Measurements from ENCODE around the gene MMP15.

The MMP15 gene

DNA sequence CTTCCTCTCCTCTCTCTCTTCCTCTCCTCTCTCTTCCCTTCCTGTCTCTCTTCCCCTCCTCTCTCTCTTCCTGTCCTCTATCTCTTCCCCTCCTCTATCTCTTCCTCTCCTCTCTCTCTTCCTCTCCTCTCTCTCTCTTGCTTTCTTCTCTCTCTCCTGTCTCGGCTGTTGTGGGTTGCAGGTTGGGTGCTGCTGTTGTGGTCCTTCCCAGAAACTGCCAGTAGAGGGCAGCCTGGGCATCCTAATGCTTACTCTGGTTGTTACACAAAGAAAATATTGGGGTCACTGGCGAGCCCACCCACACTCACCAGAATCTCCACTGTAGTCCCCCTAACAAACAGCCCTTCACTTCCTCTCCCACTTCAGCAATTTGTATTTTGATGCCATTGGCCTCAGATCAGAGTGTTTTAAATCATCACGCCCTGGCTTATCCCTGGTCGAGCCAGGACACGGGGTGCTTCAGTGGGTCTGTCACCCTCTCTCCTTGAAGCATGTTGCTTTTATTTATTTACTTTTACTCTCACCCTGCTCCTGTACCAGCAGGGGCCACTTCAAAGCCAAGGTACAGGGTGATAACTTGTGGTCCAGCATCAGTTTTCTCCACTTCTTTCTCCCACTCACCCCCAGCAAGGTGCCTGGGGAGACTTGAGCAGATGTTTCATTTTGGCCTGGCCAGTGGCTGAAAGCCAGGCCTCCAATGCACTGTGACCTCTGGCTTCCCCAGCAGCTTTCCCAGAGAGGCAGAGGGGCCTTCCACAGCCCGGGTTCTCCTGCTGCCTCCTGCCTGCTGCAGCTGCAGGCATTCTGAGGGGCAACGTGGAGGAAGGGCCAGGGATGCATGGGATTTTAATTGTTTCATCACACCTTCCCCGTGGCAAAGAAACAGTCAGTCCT lies 4.7 kb upstream of the MMP15 start:
- DNase-seq, result peak in 3 of 4 experiments; percentile 24 to 49 (median 38)

DNA sequence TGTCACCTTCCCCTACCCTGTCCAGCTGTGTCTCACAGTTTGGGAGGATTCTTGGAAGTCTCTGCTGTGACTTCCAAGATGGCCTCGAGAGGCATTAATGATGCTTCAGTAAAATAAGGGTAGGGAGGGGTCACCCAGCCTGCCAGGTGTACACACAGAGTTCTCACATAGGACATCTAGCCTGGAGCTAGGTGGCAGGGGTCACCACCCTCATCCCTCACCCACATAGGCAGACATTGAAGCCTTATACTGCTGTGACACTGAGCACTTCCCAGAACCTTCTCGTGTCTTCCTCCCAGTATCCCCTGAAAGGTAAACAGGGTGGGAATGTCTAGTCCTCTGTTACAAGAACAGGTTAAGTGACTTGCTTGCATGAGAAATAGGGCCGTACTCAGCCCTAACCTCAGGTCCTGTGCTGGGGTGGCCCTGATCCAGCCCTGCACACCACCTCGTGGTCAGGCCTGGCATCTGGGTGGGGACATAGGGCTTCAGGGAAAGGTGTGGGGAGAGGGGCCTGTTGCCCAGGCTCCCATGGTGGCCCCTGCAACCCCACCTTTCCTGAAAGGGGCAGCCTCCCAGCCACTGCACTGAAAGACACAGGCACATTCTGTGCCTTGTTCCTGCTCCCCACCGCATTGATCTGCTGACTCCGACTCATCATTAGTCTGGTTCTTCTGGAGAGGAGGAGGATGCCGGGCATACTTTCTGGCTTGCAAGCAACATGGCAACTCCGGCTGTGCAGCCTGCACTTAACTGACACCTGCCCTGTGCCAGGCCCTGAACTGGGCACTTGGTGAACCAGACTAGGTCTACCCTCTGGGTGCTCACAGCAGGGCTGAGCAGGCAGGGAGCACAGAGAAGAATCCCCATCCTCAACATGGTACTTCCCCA lies 3.6 kb upstream of the MMP15 start:
- no peak for DNase-seq

DNA sequence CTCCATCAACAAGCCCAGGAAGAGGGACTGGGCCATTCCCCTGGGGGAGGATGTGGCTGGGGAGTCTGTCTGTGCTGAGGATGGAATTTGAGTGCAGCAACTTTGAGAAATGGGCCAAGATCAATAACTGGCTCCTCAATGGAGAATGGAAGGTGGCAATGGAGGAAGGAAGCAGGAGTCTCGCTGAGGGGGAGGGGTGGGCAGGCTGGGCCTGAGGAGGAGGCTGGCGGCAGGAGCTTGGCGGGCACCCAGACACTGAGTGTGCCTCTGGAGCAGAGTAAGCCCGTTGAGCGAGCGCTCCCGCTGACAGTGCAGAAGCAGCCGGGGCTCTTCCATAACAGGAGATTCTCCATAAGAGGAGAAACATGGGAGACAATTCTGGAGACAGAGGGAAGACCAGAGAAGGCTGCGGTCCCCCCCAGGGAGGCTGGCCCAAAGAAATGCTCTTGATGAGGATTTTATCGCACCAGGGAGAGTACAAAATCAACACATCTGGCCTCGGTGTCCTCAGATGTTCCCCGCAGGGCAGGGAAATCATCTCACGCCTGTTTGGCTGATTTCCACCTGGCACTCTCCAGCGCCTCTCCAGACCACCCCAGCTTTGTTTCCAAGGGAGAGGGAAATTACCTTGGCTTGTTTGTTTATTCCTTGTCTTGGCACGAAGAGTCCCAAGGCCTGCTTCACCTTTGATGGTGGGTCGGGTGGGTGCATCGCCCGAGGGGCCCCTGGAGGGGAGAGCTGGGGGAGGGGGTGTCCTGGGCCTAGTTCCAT lies 2.8 kb upstream of the MMP15 start:
- DNase-seq, result no peak

DNA sequence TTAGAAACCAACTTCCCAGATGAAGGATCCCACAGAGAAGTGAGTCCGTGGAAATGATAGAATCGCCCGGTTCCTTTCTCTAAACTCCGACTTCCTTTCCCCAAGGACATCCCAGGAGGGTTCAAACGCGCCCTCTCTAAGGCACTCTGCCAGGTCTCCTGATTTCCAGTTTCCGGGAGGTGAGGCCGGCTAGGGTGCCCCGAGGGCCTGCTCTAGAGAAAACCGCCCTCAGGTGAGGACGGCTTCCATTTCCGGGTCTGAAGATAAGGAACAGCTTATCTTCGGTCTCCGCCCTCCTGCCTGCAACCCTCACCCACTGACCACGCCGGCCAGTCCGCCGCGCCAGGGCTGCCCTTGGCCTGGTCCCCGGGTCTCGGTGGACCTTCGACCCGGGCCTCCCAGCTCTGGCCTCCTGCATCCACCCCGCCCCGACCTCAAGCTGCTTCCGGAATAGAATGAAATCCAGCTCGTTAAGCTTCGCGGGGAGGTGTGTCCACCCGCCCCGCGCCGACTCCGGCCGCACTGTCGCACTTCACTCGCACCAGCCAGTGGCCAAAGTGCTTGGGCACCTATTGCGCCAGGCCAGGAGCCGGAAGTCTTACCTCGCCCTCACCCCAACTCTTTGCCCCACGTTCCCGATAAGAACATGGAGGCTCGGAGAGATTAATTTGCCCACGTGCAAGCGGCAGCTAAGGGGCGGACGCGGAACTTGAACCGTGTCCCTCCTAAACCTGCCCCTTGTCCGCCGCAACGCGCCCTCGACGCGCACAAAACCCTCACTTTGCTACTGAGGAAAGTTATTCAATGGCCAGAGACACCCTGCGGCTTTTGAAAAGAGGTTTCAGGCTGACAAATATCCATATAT lies 836 bp upstream of the MMP15 start:
- no peak for DNase-seq

DNA sequence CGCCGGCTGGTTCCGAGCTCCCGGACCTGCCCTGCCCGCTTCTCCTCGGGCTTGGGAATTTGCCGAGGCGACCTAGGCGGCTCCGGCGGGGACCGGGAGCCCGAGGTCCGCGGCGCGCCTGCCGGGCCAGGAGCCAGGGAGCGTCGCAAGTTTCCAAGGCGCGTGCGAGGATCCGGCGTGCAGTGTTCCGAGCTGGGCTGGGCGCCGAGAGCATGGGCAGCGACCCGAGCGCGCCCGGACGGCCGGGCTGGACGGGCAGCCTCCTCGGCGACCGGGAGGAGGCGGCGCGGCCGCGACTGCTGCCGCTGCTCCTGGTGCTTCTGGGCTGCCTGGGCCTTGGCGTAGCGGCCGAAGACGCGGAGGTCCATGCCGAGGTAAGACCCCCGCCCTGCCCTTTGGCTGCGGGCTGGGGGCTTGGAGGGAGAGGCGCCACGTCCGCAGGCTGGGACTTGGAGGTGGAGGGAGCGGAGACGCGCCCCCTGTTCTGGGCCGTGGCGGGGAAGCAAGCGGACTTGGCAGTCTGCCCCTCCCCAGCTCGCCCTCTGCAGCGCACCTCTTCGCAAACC lies 668 bp downstream of the MMP15 start:
- DNase-seq, result no peak

DNA sequence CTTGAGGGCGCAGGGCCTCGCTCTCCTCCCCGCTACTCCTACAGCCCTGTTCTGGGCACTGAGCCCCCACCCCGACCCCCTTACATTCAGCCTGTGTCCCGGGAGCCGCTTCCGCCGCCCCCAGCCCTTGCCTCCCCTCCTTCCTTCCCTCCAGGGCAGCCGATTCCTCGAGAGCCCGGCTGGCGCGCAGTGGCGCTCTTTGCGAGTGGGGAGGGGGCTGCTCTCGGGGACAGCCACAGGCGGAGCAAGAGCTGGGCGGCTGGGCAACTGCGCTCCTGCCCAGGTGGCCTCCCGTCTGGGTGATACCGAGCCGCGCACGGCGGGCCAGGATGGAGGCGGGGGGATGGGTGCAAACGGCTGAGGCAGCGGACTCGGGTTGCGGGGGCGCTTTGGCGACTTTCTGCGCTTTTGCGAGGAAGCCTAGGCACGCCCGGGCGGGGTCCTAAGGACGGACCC lies 1.2 kb downstream of the MMP15 start:
- DNase-seq, result no peak

DNA sequence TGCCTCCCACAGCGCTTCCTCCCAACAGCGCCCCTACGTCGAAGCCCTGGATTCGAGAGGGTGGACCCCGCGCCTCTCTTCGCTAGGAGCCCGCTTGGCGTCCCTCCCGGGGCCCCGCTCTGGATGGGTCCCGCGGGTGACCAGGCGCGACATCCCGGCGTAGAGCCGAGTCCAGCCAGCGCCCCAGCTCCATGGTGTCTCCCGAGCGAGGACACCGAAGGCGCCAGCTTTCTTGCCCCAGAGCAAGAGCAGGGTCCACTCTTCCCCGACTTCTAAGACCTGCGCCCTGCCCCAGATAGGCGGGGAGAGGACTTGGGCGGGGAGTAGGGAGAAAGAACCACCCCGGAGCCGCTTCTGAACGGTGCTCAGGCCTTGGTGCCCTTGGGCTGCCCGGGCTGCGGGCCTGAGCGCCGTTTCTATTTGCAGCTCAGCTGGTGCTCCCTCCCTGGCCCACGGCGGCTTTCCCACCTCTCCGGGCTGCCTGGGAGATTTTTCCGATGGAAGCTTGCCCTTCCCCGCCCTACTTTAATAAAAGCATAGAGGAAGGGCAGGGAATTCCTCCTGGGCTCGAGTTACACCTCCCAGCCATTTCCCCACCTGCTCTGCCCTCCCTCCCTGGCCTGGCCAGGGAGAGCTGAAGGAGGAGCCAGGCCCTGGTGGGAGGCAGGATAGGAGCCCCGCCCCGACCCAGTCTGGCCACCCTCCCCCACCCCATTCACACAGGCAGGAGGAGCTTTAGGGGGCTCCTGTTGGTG lies 1.8 kb downstream of the MMP15 start:
- no peak for DNase-seq

DNA sequence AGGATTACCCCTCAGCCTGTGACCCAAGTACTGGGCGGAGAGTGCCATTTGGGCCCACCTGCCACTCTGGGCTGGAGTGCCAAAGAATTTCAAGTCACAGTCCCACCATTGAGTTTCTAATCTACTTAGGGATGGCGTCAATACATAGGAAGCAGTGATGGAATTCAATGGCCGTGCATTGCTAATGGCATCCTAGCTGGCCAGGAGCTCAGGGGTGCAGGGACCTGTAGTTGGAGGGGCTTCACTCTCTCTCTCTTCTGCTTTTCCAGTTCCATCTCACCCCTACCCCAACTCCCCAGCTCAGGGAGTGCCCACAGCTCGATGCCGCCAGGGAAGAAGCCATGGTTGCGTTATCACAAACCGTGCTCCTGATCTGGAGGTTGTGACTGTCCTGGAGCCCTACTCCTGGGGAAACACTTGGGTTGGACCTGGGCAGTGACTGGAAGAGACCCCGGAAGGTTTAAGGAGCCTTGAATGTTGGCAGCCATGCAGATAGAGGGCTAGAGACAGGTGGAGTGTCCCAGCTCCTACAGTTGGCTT lies 2.4 kb downstream of the MMP15 start:
- no peak for DNase-seq

DNA sequence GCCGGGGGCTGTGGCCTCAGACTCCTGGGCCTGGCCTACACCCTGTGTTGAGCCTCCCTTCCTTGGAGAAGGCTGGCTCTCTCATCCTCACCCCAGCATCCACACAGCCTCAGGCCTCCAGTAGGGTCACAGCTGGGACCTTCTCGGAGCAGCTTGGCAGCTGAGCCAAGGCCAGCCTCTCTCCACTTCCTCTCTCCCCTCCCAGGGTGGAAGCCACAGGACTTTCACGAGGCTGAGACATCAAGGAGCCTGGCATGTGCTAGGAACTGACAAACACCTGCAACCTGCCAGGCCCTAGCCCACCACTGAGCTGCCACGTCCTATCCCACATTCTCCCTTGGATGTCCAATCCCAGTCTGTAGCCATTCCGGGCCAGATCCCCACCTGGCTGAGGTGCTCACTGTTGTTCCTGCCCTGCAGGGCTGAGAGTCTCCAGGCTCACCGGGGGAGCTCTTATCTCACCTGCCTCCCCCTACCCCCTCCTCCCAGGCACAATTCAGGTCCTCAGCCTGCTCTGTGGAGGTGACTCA lies 3.1 kb downstream of the MMP15 start:
- DNase-seq, result no peak

DNA sequence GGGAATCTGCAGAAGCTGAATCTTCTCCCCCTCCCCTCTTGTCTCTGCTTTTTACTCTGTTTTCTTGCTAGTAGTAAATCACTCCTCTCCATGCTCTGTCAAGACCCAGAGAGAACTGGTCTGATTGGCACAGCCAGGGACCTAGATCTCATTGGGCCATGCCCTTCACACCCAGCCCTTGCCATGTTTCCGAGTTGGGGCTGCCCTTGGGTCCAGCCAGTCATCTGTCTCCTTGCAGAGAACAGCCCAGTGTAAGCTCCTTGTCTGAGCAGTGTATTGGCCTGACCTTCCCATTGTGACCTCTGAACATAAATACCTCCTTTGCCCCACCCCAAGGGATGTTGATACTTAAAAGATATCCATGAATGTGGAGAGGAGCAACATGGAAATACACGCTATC lies 3.9 kb downstream of the MMP15 start:
- DNase-seq, result no peak

DNA sequence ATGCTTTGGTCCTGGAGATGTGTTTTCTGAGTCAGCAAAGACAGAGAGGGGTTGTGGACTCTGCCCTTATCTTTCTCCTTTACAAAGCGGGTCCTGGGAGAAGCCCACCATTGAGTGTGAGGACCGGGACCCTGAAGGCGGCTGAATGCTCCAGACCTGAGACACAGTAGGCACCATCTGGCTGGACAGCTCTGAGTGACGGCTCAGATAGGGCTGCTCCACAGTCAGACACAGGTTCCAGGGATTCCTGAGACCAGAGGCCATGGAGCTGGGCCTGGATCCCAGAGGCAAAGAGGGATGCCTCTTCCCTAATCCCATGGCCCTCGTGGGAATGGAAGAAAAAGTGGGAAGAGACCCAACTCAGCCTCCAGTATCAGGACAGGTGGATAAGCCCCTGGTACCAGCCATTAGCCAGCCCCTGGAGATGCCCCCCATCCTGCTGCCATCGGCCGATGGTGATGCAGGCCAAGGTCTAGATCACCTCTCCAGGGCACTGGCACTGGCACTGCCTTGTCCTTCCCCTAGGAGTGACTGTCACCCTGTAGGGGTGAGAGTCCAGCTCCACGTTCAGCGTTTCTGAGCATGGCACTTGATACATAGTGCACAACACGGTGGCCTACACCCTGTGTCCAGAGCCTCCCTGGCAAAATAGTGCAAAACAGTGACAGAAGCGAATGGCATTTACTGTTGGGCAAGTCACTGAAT lies 4.7 kb downstream of the MMP15 start:
- no peak for DNase-seq

DNA sequence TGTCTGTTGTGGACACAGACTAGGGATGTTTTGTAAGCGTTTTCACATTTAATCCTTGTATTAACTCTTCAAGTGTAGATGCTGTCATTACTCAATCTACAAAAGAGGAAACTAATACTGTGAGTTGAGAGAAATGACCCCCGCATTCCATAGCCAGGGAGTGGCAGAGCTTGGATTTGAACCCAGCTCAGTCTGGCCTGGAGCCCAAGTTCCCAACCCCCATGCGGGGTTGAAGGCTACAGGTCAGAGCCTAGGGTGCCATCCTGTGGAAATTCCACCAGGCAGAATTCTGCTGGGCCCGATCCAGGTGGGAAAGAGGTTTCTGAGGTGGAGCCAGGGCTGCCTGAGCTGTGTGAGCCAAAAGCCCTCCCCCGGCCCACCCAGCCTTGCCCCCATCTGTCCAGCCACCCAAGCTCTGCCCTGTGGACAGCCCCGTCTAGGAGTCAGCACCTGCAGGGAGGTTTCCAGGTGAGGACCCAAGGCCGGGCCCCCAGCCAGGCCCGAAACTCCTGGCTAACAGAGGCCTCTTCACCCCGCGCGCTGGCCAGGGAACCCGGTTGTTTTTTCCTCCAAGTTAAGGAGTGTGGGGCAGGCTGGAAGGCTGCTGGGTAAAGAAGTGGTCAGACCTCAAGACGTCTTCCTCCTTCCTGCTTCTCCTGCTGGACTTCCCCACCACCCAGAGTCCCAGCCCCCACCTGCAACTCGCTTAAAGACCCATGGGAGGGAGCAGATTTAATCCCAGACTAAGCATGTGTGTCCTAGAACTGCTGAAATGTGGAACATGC lies 5.7 kb downstream of the MMP15 start:
- DNase-seq, result no peak

DNA sequence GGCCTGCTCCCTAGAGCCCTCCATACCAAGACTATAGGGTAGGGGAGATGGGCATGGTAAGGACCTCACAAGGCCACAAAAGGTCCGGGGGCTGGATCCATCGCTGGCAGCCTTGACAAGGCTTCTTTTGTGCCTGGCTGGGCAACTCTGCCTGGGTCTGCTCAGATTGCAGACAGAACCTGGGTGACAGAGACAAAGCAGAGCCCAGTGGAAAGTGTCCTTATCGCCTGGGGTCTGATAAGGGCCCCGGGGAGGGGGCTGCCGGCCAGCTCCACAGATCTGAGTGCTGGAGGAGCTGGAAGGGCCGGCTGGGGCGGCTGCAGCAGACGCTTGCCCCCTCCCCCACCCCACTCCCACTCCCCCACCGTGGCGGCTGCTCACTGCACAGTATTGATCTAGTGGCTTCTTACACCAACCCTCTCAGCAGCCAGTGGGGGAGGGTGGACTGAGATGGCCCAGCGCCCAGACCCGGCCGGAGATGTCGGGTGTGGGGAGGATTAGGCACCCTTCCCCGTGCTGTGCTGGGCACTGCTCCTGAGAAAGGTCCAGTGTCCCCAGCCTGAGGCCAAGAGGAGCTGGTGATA lies 7.2 kb downstream of the MMP15 start:
- no peak for DNase-seq

DNA sequence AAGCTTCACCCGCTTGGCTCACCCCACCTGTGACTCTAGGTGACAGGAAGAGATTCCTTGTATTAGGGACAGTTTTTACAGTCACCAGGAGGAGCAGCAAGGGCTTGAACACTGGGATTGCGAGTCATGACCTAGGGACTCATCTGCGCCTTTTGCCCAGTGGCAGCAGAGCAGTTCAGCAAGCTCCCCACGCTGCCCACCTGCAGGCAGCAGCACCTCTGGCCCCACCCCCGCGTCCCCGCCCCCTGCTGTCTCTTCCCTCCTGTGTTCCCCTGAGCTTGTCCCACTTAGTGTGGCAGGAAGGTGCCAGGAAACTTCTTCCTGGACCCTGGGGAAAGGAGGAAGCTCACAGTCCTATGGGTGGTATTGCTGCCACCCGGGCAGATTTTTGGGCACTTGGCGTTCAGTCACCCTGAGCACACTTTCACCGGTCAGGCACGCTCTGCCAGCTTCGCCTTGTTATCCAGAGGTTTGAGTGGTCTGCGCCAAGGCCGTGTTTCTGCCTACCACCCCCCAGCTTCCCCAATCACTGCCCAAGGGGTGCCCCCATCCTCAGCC lies 8.7 kb downstream of the MMP15 start:
- no peak for DNase-seq

DNA sequence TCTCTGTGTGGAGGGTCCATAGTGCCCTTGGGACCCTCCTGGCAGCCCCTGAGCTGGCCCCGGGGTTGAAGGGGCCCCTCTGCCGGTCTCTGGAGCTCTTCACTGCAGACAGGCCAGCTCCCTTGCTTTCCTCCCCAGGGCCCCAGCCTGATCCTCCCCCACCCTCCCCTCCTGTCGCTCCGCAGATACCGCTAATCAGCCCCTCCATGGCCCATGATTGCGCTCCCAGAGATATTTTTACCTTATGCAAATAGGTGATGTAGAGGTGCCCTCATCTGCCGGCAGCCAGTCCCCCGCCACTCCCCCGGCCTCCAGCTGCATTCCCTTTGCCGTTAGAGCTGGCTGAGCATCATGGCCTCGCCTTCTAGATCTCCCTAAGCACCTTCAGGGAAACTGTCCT lies 9.2 kb downstream of the MMP15 start:
- DNase-seq, result no peak

DNA sequence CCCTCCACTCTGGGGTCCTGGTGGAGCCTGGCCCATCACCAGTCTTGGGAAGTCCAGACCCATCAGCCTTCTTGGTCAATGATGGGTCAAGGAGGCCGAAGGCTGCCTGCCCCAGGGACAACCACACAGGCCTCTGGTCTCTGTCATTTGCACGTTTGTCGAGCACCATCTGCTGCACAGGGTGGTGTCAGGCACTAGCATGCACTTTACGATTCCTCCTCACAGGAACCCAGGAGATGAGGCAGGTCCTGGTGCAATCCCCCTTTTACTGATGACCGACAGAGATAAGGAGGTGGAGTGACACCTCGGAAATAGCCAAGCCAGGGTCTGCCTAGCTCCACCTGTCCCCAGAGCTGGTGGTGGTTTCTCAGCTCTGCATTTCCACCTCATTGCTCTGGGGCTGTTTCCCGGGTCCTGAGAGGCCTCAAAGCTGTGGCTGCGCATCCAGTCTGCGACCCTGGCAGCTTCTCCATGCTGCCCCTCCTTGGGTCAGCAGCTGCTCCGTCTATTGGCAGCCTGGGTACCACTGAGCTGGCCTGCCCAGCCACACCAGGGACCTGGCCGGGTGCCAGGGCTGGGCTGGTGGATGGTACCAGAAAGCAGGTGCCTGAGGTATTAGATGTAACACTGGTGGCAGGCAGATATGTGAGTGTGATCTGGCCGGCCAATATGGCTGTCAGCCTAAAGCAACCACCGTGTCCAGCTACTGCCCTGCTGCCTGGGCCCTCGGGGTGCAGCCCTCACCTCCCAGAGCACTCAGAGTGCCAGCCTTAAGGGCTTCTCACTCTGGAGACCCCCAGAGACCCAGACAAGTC lies 10.0 kb downstream of the MMP15 start:
- DNase-seq, result no peak

DNA sequence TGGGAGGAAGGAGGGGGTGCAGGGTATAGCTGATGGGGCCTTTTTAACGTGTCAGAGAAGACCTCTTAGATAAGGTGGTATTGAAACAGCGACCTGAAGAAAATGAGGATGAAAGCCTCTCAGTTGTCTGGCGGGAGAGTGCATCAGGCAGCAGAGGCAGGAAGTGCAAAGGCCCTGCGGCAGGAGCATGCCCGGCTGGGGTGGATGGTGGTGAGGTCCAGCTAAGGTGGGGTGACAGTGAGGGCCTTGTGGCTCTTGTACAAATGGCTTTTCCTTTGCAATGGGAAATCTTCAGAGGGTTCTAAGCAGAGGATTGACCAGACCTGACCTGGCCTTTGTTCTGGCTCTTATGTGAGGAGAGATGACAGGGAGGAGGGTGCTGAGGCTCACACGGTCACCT lies 11.4 kb downstream of the MMP15 start:
- no peak for DNase-seq

Measured in activated naive CD4-positive, alpha-beta T cell (primary cell).